ENCODE results near the gene PRKACA.

GRCh38 chr19:14062558-14062855 lies 55.1 kb downstream of the PRKACA start:
- TF ChIP-seq CTCF (conservative IDR thresholded peaks at IDR 0.05 in 1 of 2, IDR thresholded peaks at IDR 0.05 in 1 of 2; ENCODE audit: extremely low read depth in 1 of 2, insufficient read depth in 1 of 2, low read depth in 1 of 2, low read length in 2 of 2) (no peak), EZH2 (IDR thresholded peaks at IDR 0.05; ENCODE audit: borderline replicate concordance, low read length) (no peak)
